HL-60 (cell line): ENCODE data around the gene COL7A1.

ENCODE experiments used
- GABPA ChIP-seq: IDR thresholded peaks from 2 replicates; pipeline ENCODE4 v1.6.1; 2012; ENCODE audit warnings: low read depth
- POLR2AphosphoS5 ChIP-seq: IDR thresholded peaks from 2 replicates; pipeline ENCODE4 v1.6.1; 2012; ENCODE audit warnings: low read depth
- REST ChIP-seq: IDR thresholded peaks from 2 replicates; pipeline ENCODE4 v1.6.1; 2012; ENCODE audit warnings: low read depth; ENCODE audit not compliant: insufficient replicate concordance
- SPI1 ChIP-seq: IDR thresholded peaks from 2 replicates; pipeline ENCODE4 v1.6.1; 2012; ENCODE audit warnings: low read depth, mild to moderate bottlenecking, borderline replicate concordance
- TF ChIP-seq, protein P1 (sequence below): IDR thresholded peaks from one replicate; pipeline ENCODE4 v1.5.1; 2011; ENCODE audit warnings: low read length, control low read depth, inconsistent platforms; ENCODE audit not compliant: insufficient read depth

DNA sequence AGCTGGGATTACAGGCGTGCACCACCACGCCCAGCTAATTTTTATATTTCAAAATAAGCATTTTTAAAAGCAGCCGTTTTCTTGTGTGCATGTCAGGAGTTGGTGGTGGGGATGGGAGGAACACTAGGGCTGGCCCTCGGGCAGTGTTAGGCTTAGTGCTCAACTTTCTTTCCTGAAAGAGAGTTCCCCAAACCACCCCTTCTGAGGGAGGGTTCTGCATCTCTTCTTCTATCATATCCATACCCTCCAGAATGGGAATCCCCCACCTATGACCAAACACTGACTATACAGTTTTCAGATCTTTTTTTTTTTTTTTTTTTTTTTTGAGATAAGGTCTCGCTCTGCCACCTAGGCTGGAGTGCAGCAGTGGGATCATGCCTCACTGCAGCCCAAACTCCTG, 51.0 kb downstream of the COL7A1 start:
- TF ChIP-seq, protein P1, sequence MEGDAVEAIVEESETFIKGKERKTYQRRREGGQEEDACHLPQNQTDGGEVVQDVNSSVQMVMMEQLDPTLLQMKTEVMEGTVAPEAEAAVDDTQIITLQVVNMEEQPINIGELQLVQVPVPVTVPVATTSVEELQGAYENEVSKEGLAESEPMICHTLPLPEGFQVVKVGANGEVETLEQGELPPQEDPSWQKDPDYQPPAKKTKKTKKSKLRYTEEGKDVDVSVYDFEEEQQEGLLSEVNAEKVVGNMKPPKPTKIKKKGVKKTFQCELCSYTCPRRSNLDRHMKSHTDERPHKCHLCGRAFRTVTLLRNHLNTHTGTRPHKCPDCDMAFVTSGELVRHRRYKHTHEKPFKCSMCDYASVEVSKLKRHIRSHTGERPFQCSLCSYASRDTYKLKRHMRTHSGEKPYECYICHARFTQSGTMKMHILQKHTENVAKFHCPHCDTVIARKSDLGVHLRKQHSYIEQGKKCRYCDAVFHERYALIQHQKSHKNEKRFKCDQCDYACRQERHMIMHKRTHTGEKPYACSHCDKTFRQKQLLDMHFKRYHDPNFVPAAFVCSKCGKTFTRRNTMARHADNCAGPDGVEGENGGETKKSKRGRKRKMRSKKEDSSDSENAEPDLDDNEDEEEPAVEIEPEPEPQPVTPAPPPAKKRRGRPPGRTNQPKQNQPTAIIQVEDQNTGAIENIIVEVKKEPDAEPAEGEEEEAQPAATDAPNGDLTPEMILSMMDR, result no peak
- TF ChIP-seq POLR2AphosphoS5, result no peak
- TF ChIP-seq REST, result no peak
- no peak for TF ChIP-seq GABPA
- TF ChIP-seq SPI1, result no peak
